AG09319 (cell line): Measurements from ENCODE around the gene MTO1.
A peak's percentile ranks its signal among the peaks of the same experiment; 100 is the strongest.
"Not testable (repeated sequence)": the region's sequence is repeated elsewhere in the genome, so short reads cannot be mapped to it uniquely, and the experiment has no call there.

ENCODE experiments used
- DNase-seq: peaks from one replicate; pipeline ENCODE4 v3.0.0-alpha.2; 2010; ENCODE audit warnings: low read depth; ENCODE audit errors: extremely low read depth
- TF ChIP-seq, protein P1 (sequence below): IDR thresholded peaks from 2 replicates; pipeline ENCODE4 v1.5.1; 2011; ENCODE audit warnings: low read depth, mild to moderate bottlenecking, inconsistent platforms, low read length, moderate library complexity

Gene MTO1

DNA sequence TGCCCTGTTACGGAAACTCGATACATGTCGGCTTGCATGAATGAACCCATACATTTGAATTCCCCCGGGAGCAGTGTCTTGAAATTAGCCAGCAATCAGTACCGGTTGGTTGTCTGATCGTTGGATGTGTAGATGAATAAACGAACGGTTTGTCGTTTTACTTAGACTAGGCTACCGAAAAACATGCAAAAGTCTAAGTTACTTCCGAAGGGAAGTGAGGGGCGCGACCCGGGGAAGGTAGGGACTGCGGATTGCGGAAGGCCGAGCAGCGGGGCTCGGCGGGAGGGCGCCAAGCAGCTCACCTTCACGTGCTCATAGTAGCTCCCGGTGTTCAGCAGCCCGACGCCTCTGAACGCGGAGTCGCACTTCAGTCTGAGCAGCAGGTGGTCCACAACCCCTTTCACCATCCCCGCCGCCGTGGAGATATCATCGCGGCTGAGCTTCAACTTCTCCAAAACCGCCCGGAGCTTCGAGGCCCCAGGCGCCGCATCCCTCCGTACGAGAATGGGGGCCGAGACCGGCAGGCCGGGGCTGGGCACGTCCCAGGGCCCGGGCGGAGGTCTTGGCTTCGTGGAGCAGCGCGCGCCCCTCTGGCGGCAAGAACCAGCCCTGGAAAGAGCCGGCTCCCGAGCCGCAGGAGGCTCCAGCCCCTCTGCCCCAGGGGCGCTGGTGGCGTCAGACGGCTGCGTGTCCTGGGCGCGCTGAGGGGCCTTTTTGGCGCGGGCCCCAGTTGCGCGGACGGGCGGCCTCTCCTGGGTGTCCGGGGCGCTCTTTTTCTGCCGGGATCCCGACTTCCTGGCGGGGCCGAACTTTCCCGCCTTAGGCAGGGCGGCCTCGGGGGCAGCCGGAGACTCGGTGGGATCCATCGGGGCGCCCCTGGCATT lies 10.1 kb upstream of the MTO1 start:
- DNase-seq: no peak
- TF ChIP-seq, protein P1, sequence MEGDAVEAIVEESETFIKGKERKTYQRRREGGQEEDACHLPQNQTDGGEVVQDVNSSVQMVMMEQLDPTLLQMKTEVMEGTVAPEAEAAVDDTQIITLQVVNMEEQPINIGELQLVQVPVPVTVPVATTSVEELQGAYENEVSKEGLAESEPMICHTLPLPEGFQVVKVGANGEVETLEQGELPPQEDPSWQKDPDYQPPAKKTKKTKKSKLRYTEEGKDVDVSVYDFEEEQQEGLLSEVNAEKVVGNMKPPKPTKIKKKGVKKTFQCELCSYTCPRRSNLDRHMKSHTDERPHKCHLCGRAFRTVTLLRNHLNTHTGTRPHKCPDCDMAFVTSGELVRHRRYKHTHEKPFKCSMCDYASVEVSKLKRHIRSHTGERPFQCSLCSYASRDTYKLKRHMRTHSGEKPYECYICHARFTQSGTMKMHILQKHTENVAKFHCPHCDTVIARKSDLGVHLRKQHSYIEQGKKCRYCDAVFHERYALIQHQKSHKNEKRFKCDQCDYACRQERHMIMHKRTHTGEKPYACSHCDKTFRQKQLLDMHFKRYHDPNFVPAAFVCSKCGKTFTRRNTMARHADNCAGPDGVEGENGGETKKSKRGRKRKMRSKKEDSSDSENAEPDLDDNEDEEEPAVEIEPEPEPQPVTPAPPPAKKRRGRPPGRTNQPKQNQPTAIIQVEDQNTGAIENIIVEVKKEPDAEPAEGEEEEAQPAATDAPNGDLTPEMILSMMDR: no peak

GRCh38 chr6:73452107-73452461 lies 9.5 kb upstream of the MTO1 start, which contains the start of gene CGAS:
CGAS (minus strand) TSS chr6:73452297; CDS start chr6:73452181, 116 bp downstream.
- peak; percentile 40 for DNase-seq
- TF ChIP-seq, protein P1: no peak

- no peak for DNase-seq
- TF ChIP-seq, protein P1: no peak
Measured at GRCh38 chr6:73455865-73456629, 5.5 kb upstream of the MTO1 start.

GRCh38 chr6:73459474-73459873 lies 2.1 kb upstream of the MTO1 start:
- DNase-seq: not testable (repeated sequence)

DNA sequence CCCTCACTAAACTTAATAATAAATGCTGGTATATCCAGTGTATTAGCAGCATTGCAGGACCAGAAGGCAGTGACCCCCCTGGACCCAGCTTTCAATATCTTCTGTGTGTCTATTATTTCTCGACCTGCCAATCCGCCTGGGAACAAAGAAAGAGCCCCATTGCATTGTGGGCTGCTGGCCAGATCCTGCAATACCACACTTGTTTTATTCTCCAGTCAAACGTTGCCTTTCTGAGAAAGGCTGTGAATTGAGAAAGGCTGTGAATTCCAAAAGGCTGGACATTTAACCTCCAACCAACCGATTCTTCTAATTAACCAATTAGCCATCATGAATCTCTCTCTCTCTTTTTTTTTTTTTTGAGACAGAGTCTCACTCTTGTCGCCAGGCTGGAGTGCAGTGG lies 1.5 kb upstream of the MTO1 start:
- TF ChIP-seq, protein P1: no peak

DNA sequence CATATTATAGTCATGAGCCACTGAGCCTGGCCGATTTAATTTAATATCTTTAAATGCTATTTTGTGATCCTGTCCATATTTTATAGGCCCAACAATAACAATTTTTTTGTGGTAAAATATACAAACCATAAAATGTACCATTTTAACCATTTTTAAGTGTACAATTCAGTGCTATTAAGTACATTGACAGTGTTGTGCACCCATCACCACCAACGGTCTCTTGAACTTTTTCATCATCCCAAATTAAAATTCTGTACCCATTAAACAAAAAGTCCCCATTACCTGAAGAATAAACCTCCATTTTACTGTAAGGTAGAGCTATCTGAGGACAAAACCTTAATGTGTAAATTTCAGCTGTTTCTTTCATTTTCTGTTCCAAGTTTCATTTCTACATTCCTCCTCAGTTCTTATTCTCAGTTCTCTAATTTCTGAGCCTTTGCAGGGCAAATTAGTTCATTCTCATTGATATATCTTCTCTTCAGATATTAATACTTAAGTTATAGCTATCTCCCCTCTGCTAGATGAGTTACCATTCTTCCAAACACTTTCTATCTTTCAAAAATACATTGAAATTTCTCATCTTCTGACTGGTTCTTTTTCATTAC lies 10.3 kb downstream of the MTO1 start:
- no peak for DNase-seq
- TF ChIP-seq, protein P1: no peak

More for the DNA sequence above, 1.5 kb upstream of the MTO1 start:
- no peak for DNase-seq

DNA sequence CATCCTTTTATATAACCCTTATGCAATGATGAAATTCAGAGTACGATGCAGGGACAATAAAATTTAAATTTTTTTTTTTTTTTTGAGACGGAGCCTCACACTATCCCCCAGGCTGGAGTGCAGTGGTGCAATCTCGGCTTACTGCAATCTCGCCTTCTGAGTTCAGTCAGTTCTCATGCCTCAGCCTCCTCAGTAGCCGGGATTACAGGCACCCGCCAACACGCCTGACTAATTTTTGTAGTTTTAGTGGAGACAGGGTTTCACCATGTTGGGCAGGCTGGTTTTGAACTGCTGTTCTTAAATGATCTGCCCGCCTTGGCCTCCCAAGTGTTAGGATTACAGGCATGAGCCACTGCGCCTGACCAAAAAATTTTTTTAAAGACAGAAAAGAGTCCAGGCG lies 15.2 kb downstream of the MTO1 start:
- no peak for DNase-seq
- TF ChIP-seq, protein P1: no peak
